ENCODE results near the gene DYRK3.

GRCh38 chr1:206674236-206674635 is 38.9 kb downstream of the DYRK3 start:
- TF ChIP-seq CTCF (optimal IDR thresholded peaks at IDR 0.05 in 1 of 3, IDR thresholded peaks at IDR 0.05 in 1 of 3, conservative IDR thresholded peaks at IDR 0.05 in 1 of 3; ENCODE audit: extremely low read depth in 1 of 3, insufficient read depth in 2 of 3, low read length in 3 of 3) (no peak), EZH2 (IDR thresholded peaks at IDR 0.05; ENCODE audit: low read length) (no peak)

Measured in keratinocyte (primary cell).